Upper lobe of left lung (tissue), 4 donors: Measurements from ENCODE around the gene LPCAT3.

ENCODE experiments used
- CTCF ChIP-seq, 6 experiments: fragments of 450-650 bp in 4 of 6; fragments of 200-600 bp in 2 of 6; sonication (generic) in 2 of 6; IDR thresholded peaks; one replicate each; pipeline ENCODE4 v1.5.1; 2016 to 2019; ENCODE audit warnings: antibody characterized with exemption in 6 of 6
- POLR2A ChIP-seq, 4 donors: fragments of 450-650 bp; IDR thresholded peaks; one replicate each; pipeline ENCODE4 v1.5.1; 2016 to 2017; ENCODE audit warnings: antibody characterized with exemption in 4 of 4, mild to moderate bottlenecking in 2 of 4

- TF ChIP-seq CTCF (IDR thresholded peaks at IDR 0.05) (peak in 1 of 6 experiments; percentile 4), POLR2A (IDR thresholded peaks at IDR 0.05) (no peak)
These were observed 366 bp downstream of the LPCAT3 start for GRCh38 chr12:7017870-7018349.
